GM10248 (cell line): ENCODE measurements around the gene SASH3.

Experiments
- CTCF ChIA-PET: fragments of 300-600 bp; sonication (Branson Sonifier 250); formaldehyde crosslinking; extraction: SDS; loops from one replicate; lab custom pipeline; 2021; ENCODE audit warnings: antibody characterized with exemption; lab: Yijun Ruan, JAX
- POLR2A ChIA-PET: fragments of 350-650 bp; sonication (Branson Sonifier 250); formaldehyde crosslinking; extraction: SDS; loops from one replicate; lab custom pipeline; 2020; ENCODE audit warnings: antibody characterized with exemption; lab: Yijun Ruan, JAX
- DNase-seq: peaks from one replicate; pipeline ENCODE4 v3.0.0; 2012; ENCODE audit errors: extremely low spot score
- CTCF ChIP-seq: IDR thresholded peaks from 2 replicates; pipeline ENCODE4 v1.5.1; 2012; ENCODE audit warnings: mild to moderate bottlenecking, low read depth; ENCODE audit errors: extremely low read depth, missing control alignments, control extremely low read depth

SASH3 gene

DNA sequence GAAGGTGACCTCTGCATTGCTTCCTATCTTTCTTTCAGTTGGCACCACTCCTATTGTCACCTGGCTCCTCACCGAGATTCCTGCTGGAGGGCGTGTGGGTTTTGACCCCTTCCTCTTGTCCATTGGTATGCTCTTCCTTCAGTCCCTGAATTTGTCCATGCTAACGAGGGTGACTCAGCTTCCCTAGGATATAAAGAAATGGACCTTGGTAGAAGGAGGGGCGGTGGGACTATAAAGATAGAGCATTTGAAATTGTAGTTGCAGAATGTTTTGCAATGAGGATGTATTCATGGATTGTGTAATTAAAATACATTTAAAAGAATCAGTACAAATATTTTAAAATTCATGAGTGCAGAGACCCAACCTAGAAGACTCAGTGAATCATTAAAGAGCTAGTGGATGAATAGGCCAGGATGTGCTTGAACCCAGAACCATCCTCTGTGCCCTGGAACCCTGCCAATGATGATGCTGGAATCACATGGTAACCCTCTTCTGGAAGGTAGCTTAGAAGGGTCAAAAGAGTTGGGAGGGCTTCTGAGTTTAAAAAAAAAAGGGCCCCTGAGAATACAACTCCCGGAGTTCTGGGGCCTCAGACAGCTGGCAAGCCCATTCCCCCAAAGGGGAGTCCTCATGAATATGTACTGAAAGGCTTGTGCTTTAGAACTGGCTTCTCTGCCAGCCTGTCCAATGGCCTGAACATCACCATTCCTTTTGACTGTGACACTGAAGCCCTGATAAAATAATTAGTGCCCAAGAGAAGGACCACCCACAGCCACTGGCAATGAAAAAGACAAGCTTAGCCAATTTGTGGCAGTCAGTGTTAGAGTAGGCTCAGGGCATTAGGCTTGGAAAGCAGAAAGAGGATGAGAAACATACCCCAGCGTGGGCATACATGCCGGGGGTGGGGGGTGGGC lies 32.9 kb upstream of the SASH3 start:
- no peak for TF ChIP-seq CTCF
- ChIA-PET POLR2A (no interaction called here), CTCF (interaction anchor here (1.1 to 1.8 kb wide), 2 partner anchors 20 to 22 kb away, joined by 3 to 5 read pairs; no protein-coding TSS in a partner anchor)
- DNase-seq = no peak

DNA sequence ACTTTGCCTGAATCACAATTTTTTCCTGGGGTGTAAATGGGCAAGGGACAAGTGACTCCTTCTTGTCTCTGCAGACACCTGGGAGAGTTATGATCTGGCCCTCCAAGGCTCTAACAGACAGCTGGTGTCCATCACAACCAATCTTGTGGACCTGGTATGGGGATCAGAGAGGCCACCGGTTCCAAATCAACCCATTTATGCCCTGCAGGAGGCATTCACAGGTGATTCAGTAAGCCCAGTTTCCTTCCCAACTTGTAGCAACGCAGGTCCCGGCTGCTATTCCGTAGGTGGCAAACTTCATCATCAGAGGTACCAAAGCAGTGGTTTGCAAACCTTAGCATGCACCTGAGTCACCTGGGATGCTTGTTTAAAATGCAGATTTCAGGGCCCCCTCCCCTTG lies 32.2 kb upstream of the SASH3 start:
- no peak for DNase-seq
- ChIA-PET CTCF (interaction anchor here (1.1 kb wide), 1 partner anchor 23 kb away, joined by 3 read pairs; no protein-coding TSS in a partner anchor), POLR2A (no interaction called here)
- no peak for TF ChIP-seq CTCF

GRCh38 chrX:129748305-129748704 lies 31.4 kb upstream of the SASH3 start:
- CTCF ChIA-PET = no interaction called here
- POLR2A ChIA-PET = no interaction called here
- no peak for TF ChIP-seq CTCF

GRCh38 chrX:129749069-129749468 lies 30.7 kb upstream of the SASH3 start:
- ChIA-PET POLR2A (no interaction called here), CTCF (no interaction called here)
- no peak for TF ChIP-seq CTCF
- DNase-seq = no peak

More at GRCh38 chrX:129748305-129748704, 31.4 kb upstream of the SASH3 start:
- no peak for DNase-seq

DNA sequence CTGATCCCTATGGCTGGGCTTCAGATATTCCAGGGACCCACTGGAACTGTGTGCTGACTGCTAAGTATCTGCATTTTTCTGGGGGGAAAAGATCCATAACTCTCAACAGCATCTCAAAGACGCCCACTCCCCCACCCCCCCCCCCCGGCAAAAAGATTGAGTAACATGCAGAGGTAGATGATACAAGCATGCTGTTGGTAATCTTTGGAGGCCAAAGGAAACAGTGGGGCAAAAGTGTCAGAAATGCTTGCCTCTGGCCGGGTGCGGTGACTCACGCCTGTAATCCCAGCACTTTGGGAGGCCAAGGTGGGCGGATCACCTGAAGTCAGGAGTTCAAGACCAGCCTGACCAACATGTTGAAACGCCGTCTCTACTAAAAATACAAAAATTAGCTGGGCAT lies 28.8 kb upstream of the SASH3 start:
- TF ChIP-seq CTCF = no peak
- ChIA-PET POLR2A (interaction anchor here (0.7 kb wide), 1 partner anchor 14 kb away, joined by 3 read pairs; no protein-coding TSS in a partner anchor), CTCF (interaction anchor here (1.3 kb wide), 1 partner anchor 18 kb away, joined by 3 read pairs; no protein-coding TSS in a partner anchor)
- no peak for DNase-seq

- ChIA-PET CTCF (interaction anchor here (0.7 to 2.5 kb wide), 12 partner anchors 9 to 274 kb away, joined by 3 to 6 read pairs (median 3); partner anchors contain the start of gene XPNPEP2), POLR2A (no interaction called here)
- DNase-seq = no peak
- TF ChIP-seq CTCF = peak; percentile 40
Measured at GRCh38 chrX:129754056-129755024, 25.4 kb upstream of the SASH3 start.
